Measurements from ENCODE around the gene LRRFIP1.

DNA sequence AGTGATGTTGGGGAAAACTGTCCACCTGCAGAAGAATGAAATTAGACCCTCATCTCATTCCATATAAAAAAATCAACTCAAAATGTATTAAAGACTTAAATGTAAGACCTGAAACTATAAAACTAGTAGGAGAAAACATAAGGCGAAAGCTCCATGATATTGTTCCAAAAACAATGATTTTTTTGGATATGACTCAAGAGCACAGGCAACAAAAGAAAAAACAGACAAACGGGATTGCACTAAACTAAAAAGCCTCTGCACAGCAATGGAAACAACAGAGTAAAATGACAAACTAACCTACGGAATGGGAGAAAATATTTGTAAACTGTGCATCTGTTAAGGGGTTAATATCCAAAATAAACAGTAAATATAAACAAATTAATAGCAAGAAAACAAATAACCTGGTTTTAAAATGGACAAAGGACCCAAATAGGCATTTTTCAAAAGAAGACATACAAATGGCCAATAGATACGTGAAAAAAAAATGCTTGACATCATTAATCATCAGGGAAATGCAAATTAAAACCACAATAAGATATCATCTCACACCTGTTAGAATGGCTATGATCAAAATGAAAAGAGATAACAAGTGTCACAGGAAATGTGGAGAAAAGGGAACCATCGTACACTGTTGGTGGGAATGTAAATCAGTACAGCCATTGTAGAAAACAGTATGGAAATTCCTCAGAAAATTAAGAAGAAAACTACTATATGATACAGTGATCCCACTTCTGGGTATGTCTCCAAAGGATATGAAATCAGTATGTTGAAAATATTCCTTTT lies 26.6 kb downstream of the LRRFIP1 start:
- TF ChIP-seq, protein P1, sequence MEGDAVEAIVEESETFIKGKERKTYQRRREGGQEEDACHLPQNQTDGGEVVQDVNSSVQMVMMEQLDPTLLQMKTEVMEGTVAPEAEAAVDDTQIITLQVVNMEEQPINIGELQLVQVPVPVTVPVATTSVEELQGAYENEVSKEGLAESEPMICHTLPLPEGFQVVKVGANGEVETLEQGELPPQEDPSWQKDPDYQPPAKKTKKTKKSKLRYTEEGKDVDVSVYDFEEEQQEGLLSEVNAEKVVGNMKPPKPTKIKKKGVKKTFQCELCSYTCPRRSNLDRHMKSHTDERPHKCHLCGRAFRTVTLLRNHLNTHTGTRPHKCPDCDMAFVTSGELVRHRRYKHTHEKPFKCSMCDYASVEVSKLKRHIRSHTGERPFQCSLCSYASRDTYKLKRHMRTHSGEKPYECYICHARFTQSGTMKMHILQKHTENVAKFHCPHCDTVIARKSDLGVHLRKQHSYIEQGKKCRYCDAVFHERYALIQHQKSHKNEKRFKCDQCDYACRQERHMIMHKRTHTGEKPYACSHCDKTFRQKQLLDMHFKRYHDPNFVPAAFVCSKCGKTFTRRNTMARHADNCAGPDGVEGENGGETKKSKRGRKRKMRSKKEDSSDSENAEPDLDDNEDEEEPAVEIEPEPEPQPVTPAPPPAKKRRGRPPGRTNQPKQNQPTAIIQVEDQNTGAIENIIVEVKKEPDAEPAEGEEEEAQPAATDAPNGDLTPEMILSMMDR (IDR thresholded peaks at IDR 0.05) = no peak
- TF ChIP-seq EZH2 (IDR thresholded peaks at IDR 0.05; ENCODE audit: borderline replicate concordance, insufficient read depth, low read depth, low read length, poor library complexity, severe bottlenecking) = no peak
